ENCODE data around the gene GRAMD1A. TPM values are rescaled to one million over a fixed set of nuclear protein-coding genes. Genes with fewer than 3 reads are reported as not detected.

Gene GRAMD1A
- total RNA-seq, 1 experiment from 2014 or later: 32.8 TPM

- ChIA-PET CTCF (no interaction called here), POLR2A (ENCODE audit: unreplicated experiment) (no interaction called here)
- no TSS peak for BruUV-seq (replicated peaks)
- ATAC-seq: no peak
- Histone ChIP-seq H3F3A (ENCODE audit: low read length, unreplicated experiment) (no peaks in the 10 kb centered on the region), H3K4me1 (ENCODE audit: insufficient read depth, low read length) (no peaks in the 10 kb centered on the region), H3K27ac (ENCODE audit: low read length) (no peak overlapping the region), H3K27me3 (ENCODE audit: low read length) (no peaks in the 10 kb centered on the region), H3K9me3 (ENCODE audit: low read length) (no peaks in the 10 kb centered on the region), H3K4me2 (ENCODE audit: low read length) (no peak overlapping the region), H3K4me3 (ENCODE audit: low read length) (no peak overlapping the region), H3K9ac (ENCODE audit: low read length) (no peak overlapping the region), H3K9me2 (replicated peaks; ENCODE audit: low read length) (no peaks in the 10 kb centered on the region), H3K36me3 (ENCODE audit: low read depth, low read length) (no peaks in the 10 kb centered on the region; the same call in 1 of the 2 replicates), H3K79me2 (ENCODE audit: low read length) (no peaks in the 10 kb centered on the region), H2AFZ (ENCODE audit: low read length) (no peak overlapping the region), H4K20me1 (ENCODE audit: low read length) (no peaks in the 10 kb centered on the region)
- intact Hi-C loops (cut with micrococcal nuclease): no loop called here
- TF ChIP-seq CTCF (conservative IDR thresholded peaks at IDR 0.05; ENCODE audit: low read depth, low read length) (no peak), EZH2phosphoT487 (IDR thresholded peaks at IDR 0.05; ENCODE audit: borderline replicate concordance, low read length) (no peak), EZH2 (IDR thresholded peaks at IDR 0.05; ENCODE audit: low read length, unreplicated experiment) (no peak)
- no peak for DNase-seq
These were observed 18.3 kb downstream of the GRAMD1A start for GRCh38 chr19:35018379-35018778.

GRCh38 chr19:35019144-35019543 is 19.0 kb downstream of the GRAMD1A start:
- H3K4me1 ChIP-seq (ENCODE audit: insufficient read depth, low read length): no peaks in the 10 kb centered on the region
- no peaks in the 10 kb centered on the region for H3F3A ChIP-seq (ENCODE audit: low read length, unreplicated experiment)
- H3K9me3 ChIP-seq (ENCODE audit: low read length): no peaks in the 10 kb centered on the region
- H3K9ac ChIP-seq (ENCODE audit: low read length): no peak overlapping the region
- DNase-seq (no peak), ATAC-seq (no peak)
- H3K4me3 ChIP-seq (ENCODE audit: low read length): no peak overlapping the region
- BruUV-seq (replicated peaks): no TSS peak
- H3K79me2 ChIP-seq (ENCODE audit: low read length): no peaks in the 10 kb centered on the region
- TF ChIP-seq CTCF (conservative IDR thresholded peaks at IDR 0.05; ENCODE audit: low read depth, low read length): no peak
- no peak for TF ChIP-seq EZH2 (IDR thresholded peaks at IDR 0.05; ENCODE audit: low read length, unreplicated experiment)
- TF ChIP-seq EZH2phosphoT487 (IDR thresholded peaks at IDR 0.05; ENCODE audit: borderline replicate concordance, low read length): no peak
- H3K27me3 ChIP-seq (ENCODE audit: low read length): no peaks in the 10 kb centered on the region
- ChIA-PET POLR2A (ENCODE audit: unreplicated experiment) (no interaction called here), CTCF (no interaction called here)
- no peak overlapping the region for H3K27ac ChIP-seq (ENCODE audit: low read length)
- H2AFZ ChIP-seq (ENCODE audit: low read length): no peak overlapping the region
- no peaks in the 10 kb centered on the region; the same call in 1 of the 2 replicates for H3K36me3 ChIP-seq (ENCODE audit: low read depth, low read length)
- H4K20me1 ChIP-seq (ENCODE audit: low read length): no peaks in the 10 kb centered on the region
- H3K9me2 ChIP-seq (replicated peaks; ENCODE audit: low read length): no peaks in the 10 kb centered on the region
- H3K4me2 ChIP-seq (ENCODE audit: low read length): no peak overlapping the region
- intact Hi-C loops (cut with micrococcal nuclease): no loop called here

GRCh38 chr19:35021016-35021415 is 20.9 kb downstream of the GRAMD1A start:
- Histone ChIP-seq H3K4me3 (ENCODE audit: low read length) (no peak overlapping the region), H3K79me2 (ENCODE audit: low read length) (no peaks in the 10 kb centered on the region), H3K27me3 (ENCODE audit: low read length) (no peaks in the 10 kb centered on the region), H3K27ac (ENCODE audit: low read length) (no peak overlapping the region), H3K4me1 (ENCODE audit: insufficient read depth, low read length) (no peaks in the 10 kb centered on the region), H3F3A (ENCODE audit: low read length, unreplicated experiment) (no peaks in the 10 kb centered on the region), H4K20me1 (ENCODE audit: low read length) (no peaks in the 10 kb centered on the region), H3K9me3 (ENCODE audit: low read length) (no peaks in the 10 kb centered on the region), H3K9ac (ENCODE audit: low read length) (no peak overlapping the region), H2AFZ (ENCODE audit: low read length) (no peak overlapping the region), H3K4me2 (ENCODE audit: low read length) (no peak overlapping the region), H3K9me2 (replicated peaks; ENCODE audit: low read length) (no peaks in the 10 kb centered on the region), H3K36me3 (ENCODE audit: low read depth, low read length) (no peaks in the 10 kb centered on the region; the same call in 1 of the 2 replicates)
- POLR2A ChIA-PET (ENCODE audit: unreplicated experiment): no interaction called here
- DNase-seq: no peak
- no peak for TF ChIP-seq EZH2 (IDR thresholded peaks at IDR 0.05; ENCODE audit: low read length, unreplicated experiment)
- TF ChIP-seq EZH2phosphoT487 (IDR thresholded peaks at IDR 0.05; ENCODE audit: borderline replicate concordance, low read length): no peak
- no peak for TF ChIP-seq CTCF (conservative IDR thresholded peaks at IDR 0.05; ENCODE audit: low read depth, low read length)
- no peak for ATAC-seq
- no TSS peak for BruUV-seq (replicated peaks)
- intact Hi-C loops (cut with micrococcal nuclease): no loop called here
- CTCF ChIA-PET: no interaction called here
